Measurements from ENCODE around the gene DNAJC5. TPM values are rescaled to one million over a fixed set of nuclear protein-coding genes. Genes with fewer than 3 reads are reported as not detected.

The DNAJC5 gene
- total RNA-seq, 1 experiment from 2014 or later = 28.5 TPM

- CTCF ChIA-PET = no interaction called here
Measured at GRCh38 chr20:63964412-63964811, 69.5 kb downstream of the DNAJC5 start.

More at GRCh38 chr20:63964412-63964811, 69.5 kb downstream of the DNAJC5 start:
- POLR2A ChIA-PET = no interaction called here
- Mint-ChIP-seq H3K27ac (no peak overlapping the region), H3K4me3 (no peak overlapping the region), H3K36me3 (peaks cover 62% of the 10 kb centered on the region), H3K4me1 (no peaks in the 10 kb centered on the region), H3K9me3 (peaks cover 3% of the 10 kb centered on the region; the same call in 1 of the 2 replicates), H3K27me3 (ENCODE audit: low read depth) (0 out of 2 replicates have a peak, but pooled peaks cover 3% of the 10 kb centered on the region)
- no peak for TF ChIP-seq E2F1 (CRISPR knock-in tag; IDR thresholded peaks at IDR 0.05)
- no peak for TF ChIP-seq MLX (CRISPR knock-in tag; IDR thresholded peaks at IDR 0.05)
- TF ChIP-seq GRHL2 (CRISPR knock-in tag; IDR thresholded peaks at IDR 0.05; ENCODE audit: insufficient replicate concordance, severe bottlenecking) = no peak
- TF ChIP-seq ZBTB43 (CRISPR knock-in tag; IDR thresholded peaks at IDR 0.05) = no peak
- TF ChIP-seq ATF1 (CRISPR knock-in tag; IDR thresholded peaks at IDR 0.05) = no peak
- no peak for TF ChIP-seq ELF4 (CRISPR knock-in tag; IDR thresholded peaks at IDR 0.05; ENCODE audit: low read depth)
- TF ChIP-seq USF1 (CRISPR knock-in tag; IDR thresholded peaks at IDR 0.05) = no peak
- TF ChIP-seq ESRRA (CRISPR knock-in tag; IDR thresholded peaks at IDR 0.05; ENCODE audit: borderline replicate concordance) = no peak
- TF ChIP-seq AR (CRISPR knock-in tag; IDR thresholded peaks at IDR 0.05) = no peak
- TF ChIP-seq ZNF425 (CRISPR knock-in tag; conservative IDR thresholded peaks at IDR 0.05) = no peak
- no peak for TF ChIP-seq PRDM15 (CRISPR knock-in tag; IDR thresholded peaks at IDR 0.05)
- no peak for TF ChIP-seq ZNF671 (CRISPR knock-in tag; IDR thresholded peaks at IDR 0.05)
- TF ChIP-seq ATF2 (CRISPR knock-in tag; IDR thresholded peaks at IDR 0.05; ENCODE audit: borderline replicate concordance, low read depth) = no peak
- TF ChIP-seq ETV6 (CRISPR knock-in tag; IDR thresholded peaks at IDR 0.05) = no peak
- no peak for TF ChIP-seq RELA (CRISPR knock-in tag; IDR thresholded peaks at IDR 0.05; ENCODE audit: borderline replicate concordance)
- no peak for TF ChIP-seq OVOL2 (CRISPR knock-in tag; IDR thresholded peaks at IDR 0.05; ENCODE audit: borderline replicate concordance)
- TF ChIP-seq NR1H2 (CRISPR knock-in tag; IDR thresholded peaks at IDR 0.05) = no peak
- TF ChIP-seq KAT7 (CRISPR knock-in tag; IDR thresholded peaks at IDR 0.05; ENCODE audit: borderline replicate concordance) = no peak
- ATAC-seq (no peak), DNase-seq (ENCODE audit: low spot score) (no peak)
